Lower leg skin (tissue), 4 donors: ENCODE results near the gene HACD2. TPM values are rescaled to one million over a fixed set of nuclear protein-coding genes. Genes with fewer than 3 reads are reported as not detected.

Experiments used
- DNase-seq, 2 donors: peaks; one replicate each; pipeline ENCODE4 v3.0.0-alpha.2; 2019; ENCODE audit warnings: low spot score in 2 of 2
- H3K4me3 ChIP-seq: fragments of 200-600 bp; sonication (generic); 2 replicates; pipeline ENCODE4 v1.5.1; 2017; ENCODE audit warnings: mild to moderate bottlenecking, low read depth; ENCODE audit not compliant: poor library complexity, severe bottlenecking
- POLR2A ChIP-seq, 2 donors: fragments of 450-650 bp; IDR thresholded peaks; one replicate each; pipeline ENCODE4 v1.6.1; 2016 to 2017; ENCODE audit warnings: antibody characterized with exemption in 2 of 2, mild to moderate bottlenecking in 1 of 2, moderate library complexity in 1 of 2
- WGBS, 2 donors: methylation state at CpG; one replicate each; pipeline ENCODE4 v1.1.5; 2018; 5-methylcytosine and 5-hydroxymethylcytosine counted together
- intact Hi-C: fragments of 100-400 bp; cut with DNase I; formaldehyde crosslinking; loops from one replicate; pipeline ENCODE4 v1.15.0; 2023; ENCODE audit warnings: low total_unique reads
- total RNA-seq, 4 donors: library from RNA; depleted of rRNA; stranded (reverse); fragments of >200 nt; gene quantifications; one replicate each; pipeline ENCODE4 v1.1.0, GENCODE V29; 2016
- TF ChIP-seq, protein P1 (sequence below), 3 donors: fragments of 450-650 bp; IDR thresholded peaks; one replicate each; pipeline ENCODE4 v1.5.1; 2016; ENCODE audit warnings: antibody characterized with exemption in 3 of 3, mild to moderate bottlenecking in 3 of 3, moderate library complexity in 2 of 3

The HACD2 gene
- total RNA-seq, 4 donors from 2014 or later, result 29.3 to 56.4 (median 40.2) TPM

DNA sequence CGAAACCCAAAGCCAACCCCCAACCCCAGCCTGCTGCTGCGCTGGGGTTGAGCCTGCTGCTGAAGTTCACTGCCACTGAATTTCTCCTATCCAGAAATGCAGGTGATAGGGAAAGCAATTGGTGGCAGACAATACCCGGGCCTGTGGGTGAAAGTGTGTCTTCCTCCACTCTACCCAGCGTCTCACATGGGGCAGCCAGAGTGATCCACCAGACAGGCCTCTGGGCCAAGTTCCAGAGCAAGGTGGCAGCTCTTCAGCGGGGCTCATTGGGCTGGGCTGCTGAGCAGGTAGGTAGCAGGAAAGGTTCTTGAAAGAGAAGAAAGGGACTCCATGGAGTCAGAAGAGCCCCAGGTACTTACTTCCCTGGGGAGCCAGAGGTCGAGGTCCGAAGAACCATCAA, 141.9 kb downstream of the HACD2 start:
- DNase-seq, result no peak
- TF ChIP-seq, protein P1, sequence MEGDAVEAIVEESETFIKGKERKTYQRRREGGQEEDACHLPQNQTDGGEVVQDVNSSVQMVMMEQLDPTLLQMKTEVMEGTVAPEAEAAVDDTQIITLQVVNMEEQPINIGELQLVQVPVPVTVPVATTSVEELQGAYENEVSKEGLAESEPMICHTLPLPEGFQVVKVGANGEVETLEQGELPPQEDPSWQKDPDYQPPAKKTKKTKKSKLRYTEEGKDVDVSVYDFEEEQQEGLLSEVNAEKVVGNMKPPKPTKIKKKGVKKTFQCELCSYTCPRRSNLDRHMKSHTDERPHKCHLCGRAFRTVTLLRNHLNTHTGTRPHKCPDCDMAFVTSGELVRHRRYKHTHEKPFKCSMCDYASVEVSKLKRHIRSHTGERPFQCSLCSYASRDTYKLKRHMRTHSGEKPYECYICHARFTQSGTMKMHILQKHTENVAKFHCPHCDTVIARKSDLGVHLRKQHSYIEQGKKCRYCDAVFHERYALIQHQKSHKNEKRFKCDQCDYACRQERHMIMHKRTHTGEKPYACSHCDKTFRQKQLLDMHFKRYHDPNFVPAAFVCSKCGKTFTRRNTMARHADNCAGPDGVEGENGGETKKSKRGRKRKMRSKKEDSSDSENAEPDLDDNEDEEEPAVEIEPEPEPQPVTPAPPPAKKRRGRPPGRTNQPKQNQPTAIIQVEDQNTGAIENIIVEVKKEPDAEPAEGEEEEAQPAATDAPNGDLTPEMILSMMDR (IDR thresholded peaks at IDR 0.05), result no peak
- TF ChIP-seq POLR2A (IDR thresholded peaks at IDR 0.05), result no peak
- no peak overlapping the region for H3K4me3 ChIP-seq
- intact Hi-C loops, result no loop called here
- WGBS, 2 donors, result 94% methylated on average over 7 of the region's 7 CpGs

DNA sequence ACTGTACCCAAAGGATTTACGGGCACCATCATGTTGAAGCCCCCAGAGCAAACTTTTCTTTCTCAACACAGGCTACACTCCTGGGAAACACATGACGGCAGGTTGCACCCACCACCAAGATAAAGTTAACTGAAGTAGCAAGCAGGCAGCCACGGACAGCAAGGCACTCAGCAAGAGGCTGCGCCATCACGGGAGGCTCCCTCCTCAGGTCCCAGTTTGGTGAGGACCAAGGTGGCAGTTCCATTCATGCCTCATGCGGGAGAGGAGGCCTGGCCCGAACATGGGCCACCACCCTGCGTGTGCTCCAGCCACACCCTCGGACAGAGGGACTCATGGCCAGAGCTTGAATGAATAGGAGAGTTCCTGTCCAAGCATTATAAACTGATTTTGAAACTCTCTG, 142.7 kb downstream of the HACD2 start:
- DNase-seq, result no peak
- H3K4me3 ChIP-seq, result no peak overlapping the region
- TF ChIP-seq, protein P1 (IDR thresholded peaks at IDR 0.05), result no peak
- no peak for TF ChIP-seq POLR2A (IDR thresholded peaks at IDR 0.05)
- 88 to 93% methylated on average over 7 to 8 of the region's 9 CpGs for WGBS, 2 donors
- intact Hi-C loops, result no loop called here

Other genes with a start within 250 kb of the HACD2 start
- gene ADCY5, start 136.0 kb downstream of the HACD2 start, total RNA-seq, result 1 to 10 TPM in 3 of 4 donors, under 1 TPM in 1; 0.46 to 3.5 (median 1.3) TPM